Endodermal cell (in vitro differentiated cells): Measurements from ENCODE around the gene AFAP1L2. TPM values are rescaled to one million over a fixed set of nuclear protein-coding genes. Genes with fewer than 3 reads are reported as not detected.

Experiments
- DNase-seq: peaks from one replicate; pipeline ENCODE4 v3.0.0-alpha.2; 2017
- H3K27ac ChIP-seq: 2 replicates; pipeline ENCODE4 v1.5.1; 2013; ENCODE audit warnings: mild to moderate bottlenecking, low read depth, low read length, moderate library complexity
- H3K27me3 ChIP-seq: 2 replicates; pipeline ENCODE4 v1.6.1; 2013; ENCODE audit warnings: mild to moderate bottlenecking, low read length, moderate library complexity; ENCODE audit not compliant: insufficient read depth, control insufficient read depth, poor library complexity, severe bottlenecking
- H3K36me3 ChIP-seq: 2 replicates; pipeline ENCODE4 v1.7.0; 2013; ENCODE audit warnings: mild to moderate bottlenecking, low read length, moderate library complexity; ENCODE audit not compliant: control insufficient read depth, insufficient read depth
- H3K4me1 ChIP-seq: one replicate; pipeline ENCODE4 v1.7.0; 2013; ENCODE audit warnings: low read length; ENCODE audit not compliant: control insufficient read depth, insufficient read depth
- H3K4me3 ChIP-seq: 2 replicates; pipeline ENCODE4 v1.5.1; 2013; ENCODE audit warnings: mild to moderate bottlenecking, low read length, moderate library complexity
- H3K9ac ChIP-seq: 2 replicates; pipeline ENCODE4 v1.6.1; 2013; ENCODE audit warnings: mild to moderate bottlenecking, low read length, moderate library complexity; ENCODE audit not compliant: poor library complexity, severe bottlenecking; ENCODE audit errors: extremely low read depth
- H3K9me3 ChIP-seq: 2 replicates; pipeline ENCODE4 v1.6.1; 2013; ENCODE audit warnings: mild to moderate bottlenecking, low read length, moderate library complexity; ENCODE audit not compliant: control insufficient read depth
- H3K27ac Mint-ChIP-seq: 2 replicates; pipeline ENCODE4 v1.8.0; 2020; ENCODE audit warnings: mixed read lengths
- H3K27me3 Mint-ChIP-seq: 2 replicates; pipeline ENCODE4 v1.8.0; 2021; ENCODE audit warnings: mild to moderate bottlenecking, mixed read lengths; ENCODE audit not compliant: insufficient read depth
- H3K36me3 Mint-ChIP-seq: 2 replicates; pipeline ENCODE4 v1.8.0; 2020; ENCODE audit warnings: low read depth, mixed read lengths
- H3K4me1 Mint-ChIP-seq: 2 replicates; pipeline ENCODE4 v1.8.0; 2020; ENCODE audit warnings: mixed read lengths
- H3K4me3 Mint-ChIP-seq: 2 replicates; pipeline ENCODE4 v1.8.0; 2020; ENCODE audit warnings: mild to moderate bottlenecking, moderate library complexity, mixed read lengths
- H3K9me3 Mint-ChIP-seq: 2 replicates; pipeline ENCODE4 v1.8.0; 2020; ENCODE audit warnings: mild to moderate bottlenecking, mixed read lengths
- CTCF ChIP-seq: fragments of 200-600 bp; sonication (generic); conservative IDR thresholded peaks from 2 replicates; pipeline ENCODE4 v1.5.0; 2021; ENCODE audit warnings: antibody characterized with exemption, mild to moderate bottlenecking
- WGBS, 2 experiments: methylation state at CpG; one replicate each; pipeline versions ENCODE4 v1.1.5 to v1.1.7; 2013; ENCODE audit warnings: missing lambda C conversion rate in 2 of 2, mixed read lengths in 1 of 2; ENCODE audit not compliant: insufficient coverage in 1 of 2, insufficient read length in 1 of 2; 5-methylcytosine and 5-hydroxymethylcytosine counted together
- total RNA-seq, 2 donors: library from RNA; stranded (reverse); fragmentation: NEBNext Ultra II Directional in 1 of 2; extraction: Animal tissue kit (Norgen Biotek cat#: 25700) in 1 of 2; gene quantifications; 2 replicates in 1 of 2; 3 replicates in 1 of 2; pipeline ENCODE4 v1.2.1, GENCODE V29; 2021

The AFAP1L2 gene
- total RNA-seq, 2 donors from 2014 or later: 1.5 to 2.2 TPM

- Mint-ChIP-seq H3K27ac (no peak overlapping the region), H3K4me1 (peaks cover 5% of the 10 kb centered on the region), H3K4me3 (no peak overlapping the region), H3K27me3 (peaks cover 9% of the 10 kb centered on the region), H3K36me3 (no peaks in the 10 kb centered on the region), H3K9me3 (no peaks in the 10 kb centered on the region)
- no peaks in the 10 kb centered on the region for H3K9me3 ChIP-seq
- no peak overlapping the region for H3K4me3 ChIP-seq
- H3K27me3 ChIP-seq: peaks cover 6% of the 10 kb centered on the region
- TF ChIP-seq CTCF: no peak
- H3K4me1 ChIP-seq: no peaks in the 10 kb centered on the region
- 72 to 77% methylated on average over 9 to 10 of the region's 10 CpGs for WGBS, 2 experiments
- no peaks in the 10 kb centered on the region for H3K36me3 ChIP-seq
- no peak overlapping the region for H3K27ac ChIP-seq
- no peak for DNase-seq
- no peak overlapping the region for H3K9ac ChIP-seq
Observed at GRCh38 chr10:114303556-114303955, 100.7 kb downstream of the AFAP1L2 start.

- WGBS, 2 experiments: 88 to 97% methylated on average over 6 to 14 of the region's 14 CpGs
- no peaks in the 10 kb centered on the region for H3K9me3 ChIP-seq
- no peak overlapping the region for H3K27ac ChIP-seq
- H3K4me3 ChIP-seq: no peak overlapping the region
- no peaks in the 10 kb centered on the region for H3K9me3 Mint-ChIP-seq
- no peak overlapping the region for H3K27ac Mint-ChIP-seq
- H3K9ac ChIP-seq: no peak overlapping the region
- no peak overlapping the region for H3K4me3 Mint-ChIP-seq
- H3K36me3 ChIP-seq: no peaks in the 10 kb centered on the region
- peaks cover 9% of the 10 kb centered on the region for H3K27me3 Mint-ChIP-seq
- H3K27me3 ChIP-seq: peaks cover 6% of the 10 kb centered on the region
- H3K4me1 ChIP-seq: no peaks in the 10 kb centered on the region
- TF ChIP-seq CTCF: no peak
- no peak for DNase-seq
- peaks cover 5% of the 10 kb centered on the region for H3K4me1 Mint-ChIP-seq
- peaks cover 3% of the 10 kb centered on the region for H3K36me3 Mint-ChIP-seq
Observed at GRCh38 chr10:114301951-114302710, 102.2 kb downstream of the AFAP1L2 start.

- H3K27ac ChIP-seq: no peak overlapping the region
- WGBS, 2 experiments: 85 to 89% methylated on average over 6 to 9 of the region's 9 CpGs
- peaks cover 5% of the 10 kb centered on the region for H3K4me1 Mint-ChIP-seq
- H3K27me3 Mint-ChIP-seq: no peaks in the 10 kb centered on the region
- no peak for DNase-seq
- no peak overlapping the region for H3K4me3 ChIP-seq
- H3K9ac ChIP-seq: no peak overlapping the region
- H3K9me3 Mint-ChIP-seq: peaks cover 4% of the 10 kb centered on the region
- H3K4me3 Mint-ChIP-seq: no peak overlapping the region
- no peak overlapping the region for H3K27ac Mint-ChIP-seq
- H3K36me3 Mint-ChIP-seq: peaks cover 8% of the 10 kb centered on the region
- H3K27me3 ChIP-seq: peaks cover 6% of the 10 kb centered on the region
- H3K9me3 ChIP-seq: no peaks in the 10 kb centered on the region
- no peaks in the 10 kb centered on the region for H3K36me3 ChIP-seq
- peak; percentile 40 for TF ChIP-seq CTCF
- no peaks in the 10 kb centered on the region for H3K4me1 ChIP-seq
Observed at GRCh38 chr10:114301177-114301576, 103.1 kb downstream of the AFAP1L2 start.
